ENCODE measurements around the gene GPR84.

GPR84 gene

GRCh38 chr12:54379398-54380201, 15.3 kb upstream of the GPR84 start:
- Histone ChIP-seq H3K4me3 (ENCODE audit: low read depth in 1 of 2, low read length in 2 of 2) (peak overlapping the region; percentile 58 to 76), H3K27me3 (ENCODE audit: control insufficient read depth in 1 of 2, insufficient read depth in 2 of 2, low read length in 2 of 2) (no peaks in the 10 kb centered on the region), H3K36me3 (ENCODE audit: insufficient read depth, low read length) (no peaks in the 10 kb centered on the region), H3K27ac (ENCODE audit: low read depth, low read length) (peak overlapping the region; percentile 94), H3K9me3 (ENCODE audit: low read length) (no peaks in the 10 kb centered on the region), H3K9ac (ENCODE audit: low read length) (no peak overlapping the region), H3K4me1 (ENCODE audit: insufficient read depth, low read length) (peaks cover 32% of the 10 kb centered on the region)

GRCh38 chr12:54378796-54379397, 14.6 kb upstream of the GPR84 start:
- H3K27me3 ChIP-seq (ENCODE audit: control insufficient read depth in 1 of 2, insufficient read depth in 2 of 2, low read length in 2 of 2), result no peaks in the 10 kb centered on the region
- H3K27ac ChIP-seq (ENCODE audit: low read depth, low read length), result peak overlapping the region; percentile 94
- H3K9ac ChIP-seq (ENCODE audit: low read length), result no peak overlapping the region
- peak overlapping the region; percentile 58 to 76 for H3K4me3 ChIP-seq (ENCODE audit: low read depth in 1 of 2, low read length in 2 of 2)
- peaks cover 2% of the 10 kb centered on the region for H3K36me3 ChIP-seq (ENCODE audit: insufficient read depth, low read length)
- H3K9me3 ChIP-seq (ENCODE audit: low read length), result no peaks in the 10 kb centered on the region
- H3K4me1 ChIP-seq (ENCODE audit: insufficient read depth, low read length), result peaks cover 39% of the 10 kb centered on the region

- no peaks in the 10 kb centered on the region for H3K27me3 ChIP-seq (ENCODE audit: control insufficient read depth in 1 of 2, insufficient read depth in 2 of 2, low read length in 2 of 2)
- H3K36me3 ChIP-seq (ENCODE audit: insufficient read depth, low read length), result peaks cover 4% of the 10 kb centered on the region
- no peaks in the 10 kb centered on the region for H3K9me3 ChIP-seq (ENCODE audit: low read length)
- peak overlapping the region; percentile 47 to 51 for H3K4me3 ChIP-seq (ENCODE audit: low read depth in 1 of 2, low read length in 2 of 2)
- H3K27ac ChIP-seq (ENCODE audit: low read depth, low read length), result no peak overlapping the region
- H3K4me1 ChIP-seq (ENCODE audit: insufficient read depth, low read length), result peaks cover 40% of the 10 kb centered on the region
- H3K9ac ChIP-seq (ENCODE audit: low read length), result no peak overlapping the region
These were observed 13.7 kb upstream of the GPR84 start for GRCh38 chr12:54377797-54378515.

GRCh38 chr12:54377007-54377406, 12.7 kb upstream of the GPR84 start:
- Histone ChIP-seq H3K4me1 (ENCODE audit: insufficient read depth, low read length) (peaks cover 44% of the 10 kb centered on the region), H3K27ac (ENCODE audit: low read depth, low read length) (peak overlapping the region; percentile 25), H3K9me3 (ENCODE audit: low read length) (no peaks in the 10 kb centered on the region), H3K36me3 (ENCODE audit: insufficient read depth, low read length) (peaks cover 4% of the 10 kb centered on the region), H3K27me3 (ENCODE audit: control insufficient read depth in 1 of 2, insufficient read depth in 2 of 2, low read length in 2 of 2) (no peaks in the 10 kb centered on the region), H3K4me3 (ENCODE audit: low read depth in 1 of 2, low read length in 2 of 2) (no peak overlapping the region), H3K9ac (ENCODE audit: low read length) (no peak overlapping the region)

- Histone ChIP-seq H3K4me1 (ENCODE audit: insufficient read depth, low read length) (peaks cover 48% of the 10 kb centered on the region), H3K9ac (ENCODE audit: low read length) (no peak overlapping the region), H3K9me3 (ENCODE audit: low read length) (no peaks in the 10 kb centered on the region), H3K36me3 (ENCODE audit: insufficient read depth, low read length) (peaks cover 4% of the 10 kb centered on the region), H3K27ac (ENCODE audit: low read depth, low read length) (peak overlapping the region; percentile 25), H3K27me3 (ENCODE audit: control insufficient read depth in 1 of 2, insufficient read depth in 2 of 2, low read length in 2 of 2) (no peaks in the 10 kb centered on the region), H3K4me3 (ENCODE audit: low read depth in 1 of 2, low read length in 2 of 2) (no peak overlapping the region)
These were observed 12.3 kb upstream of the GPR84 start for GRCh38 chr12:54376596-54376995.

- Histone ChIP-seq H3K36me3 (ENCODE audit: insufficient read depth, low read length) (peaks cover 8% of the 10 kb centered on the region), H3K4me3 (ENCODE audit: low read depth in 1 of 2, low read length in 2 of 2) (no peak overlapping the region), H3K4me1 (ENCODE audit: insufficient read depth, low read length) (peaks cover 56% of the 10 kb centered on the region), H3K9me3 (ENCODE audit: low read length) (no peaks in the 10 kb centered on the region), H3K9ac (ENCODE audit: low read length) (no peak overlapping the region), H3K27ac (ENCODE audit: low read depth, low read length) (no peak overlapping the region), H3K27me3 (ENCODE audit: control insufficient read depth in 1 of 2, insufficient read depth in 2 of 2, low read length in 2 of 2) (no peaks in the 10 kb centered on the region)
These were observed 10.9 kb upstream of the GPR84 start for GRCh38 chr12:54375259-54375579.

- no peak overlapping the region for H3K9ac ChIP-seq (ENCODE audit: low read length)
- no peak overlapping the region for H3K27ac ChIP-seq (ENCODE audit: low read depth, low read length)
- no peak overlapping the region for H3K4me3 ChIP-seq (ENCODE audit: low read depth in 1 of 2, low read length in 2 of 2)
- H3K9me3 ChIP-seq (ENCODE audit: low read length), result no peaks in the 10 kb centered on the region
- H3K36me3 ChIP-seq (ENCODE audit: insufficient read depth, low read length), result peaks cover 8% of the 10 kb centered on the region
- peaks cover 57% of the 10 kb centered on the region for H3K4me1 ChIP-seq (ENCODE audit: insufficient read depth, low read length)
- H3K27me3 ChIP-seq (ENCODE audit: control insufficient read depth in 1 of 2, insufficient read depth in 2 of 2, low read length in 2 of 2), result no peaks in the 10 kb centered on the region
These were observed 10.4 kb upstream of the GPR84 start for GRCh38 chr12:54374562-54375258.

- H3K4me3 ChIP-seq (ENCODE audit: low read depth in 1 of 2, low read length in 2 of 2), result no peak overlapping the region
- peaks cover 8% of the 10 kb centered on the region for H3K36me3 ChIP-seq (ENCODE audit: insufficient read depth, low read length)
- no peak overlapping the region for H3K9ac ChIP-seq (ENCODE audit: low read length)
- no peaks in the 10 kb centered on the region for H3K27me3 ChIP-seq (ENCODE audit: control insufficient read depth in 1 of 2, insufficient read depth in 2 of 2, low read length in 2 of 2)
- H3K9me3 ChIP-seq (ENCODE audit: low read length), result no peaks in the 10 kb centered on the region
- H3K4me1 ChIP-seq (ENCODE audit: insufficient read depth, low read length), result peaks cover 65% of the 10 kb centered on the region
- peak overlapping the region; percentile 31 for H3K27ac ChIP-seq (ENCODE audit: low read depth, low read length)
These were observed 9.6 kb upstream of the GPR84 start for GRCh38 chr12:54373649-54374561.

- Histone ChIP-seq H3K4me3 (ENCODE audit: low read depth in 1 of 2, low read length in 2 of 2) (no peak overlapping the region), H3K36me3 (ENCODE audit: insufficient read depth, low read length) (peaks cover 8% of the 10 kb centered on the region), H3K27ac (ENCODE audit: low read depth, low read length) (no peak overlapping the region), H3K4me1 (ENCODE audit: insufficient read depth, low read length) (peaks cover 65% of the 10 kb centered on the region), H3K27me3 (ENCODE audit: control insufficient read depth in 1 of 2, insufficient read depth in 2 of 2, low read length in 2 of 2) (no peaks in the 10 kb centered on the region), H3K9me3 (ENCODE audit: low read length) (no peaks in the 10 kb centered on the region), H3K9ac (ENCODE audit: low read length) (no peak overlapping the region)
These were observed 8.0 kb upstream of the GPR84 start for GRCh38 chr12:54372113-54372806.

- H3K36me3 ChIP-seq (ENCODE audit: insufficient read depth, low read length), result peaks cover 8% of the 10 kb centered on the region
- peak overlapping the region; percentile 12 for H3K27ac ChIP-seq (ENCODE audit: low read depth, low read length)
- no peaks in the 10 kb centered on the region for H3K27me3 ChIP-seq (ENCODE audit: control insufficient read depth in 1 of 2, insufficient read depth in 2 of 2, low read length in 2 of 2)
- peaks cover 60% of the 10 kb centered on the region for H3K4me1 ChIP-seq (ENCODE audit: insufficient read depth, low read length)
- H3K9ac ChIP-seq (ENCODE audit: low read length), result no peak overlapping the region
- no peak overlapping the region for H3K4me3 ChIP-seq (ENCODE audit: low read depth in 1 of 2, low read length in 2 of 2)
- no peaks in the 10 kb centered on the region for H3K9me3 ChIP-seq (ENCODE audit: low read length)
These were observed 7.2 kb upstream of the GPR84 start for GRCh38 chr12:54371328-54372112.
